ENCODE data around the gene ASCL3.
"Not testable (repeated sequence)": the region's sequence is repeated elsewhere in the genome, so short reads cannot be mapped to it uniquely, and the experiment has no call there.

ASCL3 gene

DNA sequence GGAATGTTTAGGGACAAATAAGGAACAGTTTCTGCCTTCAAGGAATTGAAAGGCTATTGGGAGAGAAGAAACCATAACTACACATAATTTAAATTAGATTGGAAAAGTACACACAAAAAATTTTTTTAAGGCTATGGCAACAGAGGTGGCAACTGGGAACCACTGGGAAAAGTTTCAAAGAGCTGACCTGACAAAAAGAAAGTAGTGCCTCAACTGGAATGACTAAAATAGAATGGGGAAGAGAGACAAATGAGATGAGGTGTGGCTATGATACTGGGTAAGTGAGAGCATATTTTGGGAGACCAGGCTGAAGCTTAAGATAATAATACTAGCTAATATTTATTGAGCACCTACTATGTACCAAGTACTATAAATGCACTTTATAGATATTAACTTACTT lies 34.7 kb downstream of the ASCL3 start:
- no peak for DNase-seq

DNA sequence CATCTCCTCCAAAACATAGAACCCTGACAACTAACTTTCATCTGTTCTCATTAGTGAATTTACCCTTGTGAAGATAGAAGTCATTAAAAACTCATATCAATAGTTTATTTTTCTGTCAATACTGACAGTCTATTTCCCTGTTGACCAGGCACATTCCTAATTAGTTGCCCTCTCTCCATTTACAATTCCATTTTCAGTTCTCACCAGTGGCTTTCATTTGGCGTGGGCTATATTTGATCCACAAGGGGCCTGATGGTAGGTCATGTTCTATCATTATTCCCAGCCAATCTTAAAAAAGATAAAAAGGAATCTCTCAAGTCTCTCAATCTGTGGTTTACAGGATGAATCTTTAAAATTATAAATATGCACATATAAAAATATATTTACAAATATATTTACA lies 35.7 kb downstream of the ASCL3 start:
- no peak for DNase-seq

DNA sequence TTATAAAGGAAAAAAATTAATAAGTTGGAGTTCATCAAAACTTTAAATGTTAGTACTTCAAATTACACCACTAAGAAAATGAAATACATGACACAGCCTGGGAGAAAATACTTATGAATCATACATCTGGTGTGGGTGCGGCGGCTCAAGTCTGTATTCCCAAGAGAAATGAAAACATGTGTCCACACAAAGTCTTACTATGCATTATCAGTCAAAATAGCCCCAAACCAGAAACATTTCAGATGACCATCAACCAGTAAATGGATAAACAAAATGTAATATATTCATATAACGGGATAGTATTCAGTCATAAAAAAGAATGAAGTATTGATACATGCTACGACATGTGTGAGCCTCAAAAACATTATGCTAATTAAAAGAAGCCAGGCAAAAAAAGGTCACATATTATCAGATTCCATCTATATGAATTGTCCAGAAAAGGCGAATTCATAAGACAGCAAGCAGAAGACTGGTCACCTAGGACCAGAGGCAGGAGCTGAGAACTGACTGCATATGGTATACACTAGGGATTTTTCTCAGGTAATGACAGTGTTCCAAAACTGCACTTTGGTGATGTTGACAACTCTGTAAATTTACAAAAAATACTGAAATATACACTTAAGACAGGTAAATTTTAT lies 37.2 kb downstream of the ASCL3 start:
- DNase-seq, result no peak

DNA sequence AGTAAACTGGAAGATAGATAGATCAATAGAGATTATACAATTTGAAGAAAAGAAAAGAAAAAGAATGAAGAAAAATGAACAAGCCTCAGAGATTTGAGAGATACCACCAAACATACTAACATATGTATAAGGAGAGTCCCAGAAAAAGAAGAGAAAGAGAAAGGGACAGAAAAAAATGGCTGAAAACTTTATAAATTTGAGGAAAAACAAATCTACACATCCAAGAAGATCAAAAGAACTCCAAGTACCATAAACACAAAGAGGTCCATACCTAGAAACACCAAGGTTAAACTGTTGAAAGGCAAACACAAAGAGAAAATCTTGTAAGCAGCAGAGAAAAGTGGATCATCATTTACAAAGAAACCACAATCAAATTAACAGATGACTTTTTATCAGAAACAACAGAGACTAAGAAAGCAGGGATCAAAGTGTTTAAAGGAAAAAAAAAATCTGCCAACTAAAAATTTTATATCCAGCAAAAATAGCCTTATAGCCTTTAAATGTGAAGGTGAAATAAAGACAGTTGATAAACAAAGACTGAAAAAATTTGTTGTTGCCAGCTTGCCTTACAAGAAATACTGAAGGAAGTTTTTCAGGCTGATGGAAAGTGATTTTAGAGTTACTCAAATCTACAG lies 43.6 kb downstream of the ASCL3 start:
- no peak for DNase-seq

DNA sequence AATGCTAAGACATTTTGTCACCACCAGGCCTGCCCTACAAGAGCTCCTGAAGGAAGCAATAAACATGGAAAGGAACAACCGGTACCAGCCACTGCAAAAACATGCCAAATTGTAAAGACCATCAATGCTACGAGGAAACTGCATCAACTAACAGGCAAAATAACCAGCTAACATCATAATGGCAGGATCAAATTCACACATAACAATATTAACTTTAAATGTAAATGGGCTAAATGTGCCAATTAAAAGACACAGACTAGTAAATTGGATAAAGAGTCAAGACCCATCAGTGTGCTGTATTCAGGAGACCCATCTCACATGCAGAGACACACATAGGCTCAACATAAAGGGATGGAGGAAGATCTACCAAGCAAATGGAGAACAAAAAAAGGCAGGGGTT lies 51.6 kb downstream of the ASCL3 start:
- DNase-seq, result not testable (repeated sequence)

Measured in activated CD4-positive, alpha-beta T cell treated with anti-CD3 and anti-CD28 coated beads for 48 hours (primary cell).